WTC11 (cell line): Measurements from ENCODE around the gene KIF21B.

ENCODE experiments used
- CTCF ChIP-seq: fragments of 200-600 bp; IDR thresholded peaks from 2 replicates; pipeline ENCODE4 v1.8.0; 2022; ENCODE audit warnings: antibody characterized with exemption
- E2F4 ChIP-seq: sonication (generic); formaldehyde crosslinking; IDR thresholded peaks from 2 replicates; pipeline ENCODE4 v1.8.1; 2022; ENCODE audit warnings: low read depth, mild to moderate bottlenecking, moderate library complexity, missing genetic modification reagents, borderline replicate concordance
- ETV6 ChIP-seq: sonication (generic); formaldehyde crosslinking; IDR thresholded peaks from 2 replicates; pipeline ENCODE4 v1.8.1; 2022; ENCODE audit warnings: mild to moderate bottlenecking, missing genetic modification reagents
- PRDM15 ChIP-seq: sonication (generic); formaldehyde crosslinking; IDR thresholded peaks from 2 replicates; pipeline ENCODE4 v1.8.0; 2022; ENCODE audit warnings: missing genetic modification reagents
- ZBTB21 ChIP-seq: sonication (generic); formaldehyde crosslinking; IDR thresholded peaks from 2 replicates; pipeline ENCODE4 v1.8.1; 2023; ENCODE audit warnings: mild to moderate bottlenecking, missing genetic modification reagents, borderline replicate concordance
- ZNF263 ChIP-seq: sonication (generic); formaldehyde crosslinking; IDR thresholded peaks from 2 replicates; pipeline ENCODE4 v1.8.1; 2022; ENCODE audit warnings: low read depth, mild to moderate bottlenecking, moderate library complexity, missing genetic modification reagents

GRCh38 chr1:200951016-200951415 is 72.5 kb downstream of the KIF21B start:
- TF ChIP-seq PRDM15 (no peak), E2F4 (CRISPR knock-in tag) (no peak), ETV6 (no peak), ZNF263 (CRISPR knock-in tag) (no peak), CTCF (no peak), ZBTB21 (CRISPR knock-in tag) (no peak)
